C4-2B (cell line): ENCODE results near the gene HOXA5.

Source experiments
- H3K27ac ChIP-seq: fragments of 450-650 bp; 2 replicates; pipeline ENCODE4 v1.5.1; 2017
- ZFX ChIP-seq: fragments of 450-650 bp; IDR thresholded peaks from 2 replicates; pipeline ENCODE4 v1.6.1; 2017
- TF ChIP-seq, protein P1 (sequence below): fragments of 450-650 bp; conservative IDR thresholded peaks from 2 replicates; pipeline ENCODE4 v1.5.1; 2017; ENCODE audit warnings: mild to moderate bottlenecking

Gene HOXA5

DNA sequence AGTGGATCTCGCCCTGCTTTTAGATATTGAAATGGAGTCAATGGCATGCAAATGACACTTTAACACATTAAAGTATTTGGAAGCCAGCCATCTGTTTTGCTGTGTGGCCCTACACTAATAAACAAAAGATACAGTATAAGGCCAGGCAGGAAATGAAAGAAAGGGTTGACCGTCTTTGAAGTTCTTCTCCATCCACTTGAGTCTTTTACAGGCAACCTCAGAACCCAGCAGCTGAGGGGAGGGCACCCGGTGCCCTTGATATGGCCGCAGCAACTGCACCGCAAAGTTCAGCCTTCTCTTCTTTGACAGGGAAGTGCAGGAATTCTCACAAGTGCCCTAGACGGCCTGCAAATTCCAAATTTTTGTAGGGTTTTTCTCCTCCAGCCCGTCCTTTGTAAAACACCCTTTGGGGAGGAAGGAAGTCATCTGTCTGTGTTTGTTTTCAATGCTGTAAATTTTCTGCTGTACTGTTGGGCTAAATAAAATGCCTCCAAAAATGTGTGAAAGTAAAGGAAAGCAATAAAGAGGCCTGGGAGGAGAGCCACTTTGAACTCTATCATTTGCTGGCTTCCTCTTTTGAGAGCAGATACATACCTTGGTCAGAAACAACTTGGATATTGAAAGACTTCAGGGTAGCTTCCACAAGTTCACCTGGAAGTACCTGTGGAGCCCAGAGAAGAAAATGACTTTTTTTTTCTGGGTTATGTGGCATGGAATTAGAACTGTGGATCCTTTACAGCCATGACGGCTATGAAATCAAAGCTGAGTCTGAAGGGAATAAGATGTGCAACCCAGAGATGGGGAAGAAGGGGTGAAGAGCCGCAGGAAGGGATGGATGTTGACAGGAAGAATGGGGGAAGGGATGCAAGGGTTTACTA, 51.3 kb downstream of the HOXA5 start:
- H3K27ac ChIP-seq: no peak overlapping the region
- TF ChIP-seq ZFX: no peak
- TF ChIP-seq, protein P1, sequence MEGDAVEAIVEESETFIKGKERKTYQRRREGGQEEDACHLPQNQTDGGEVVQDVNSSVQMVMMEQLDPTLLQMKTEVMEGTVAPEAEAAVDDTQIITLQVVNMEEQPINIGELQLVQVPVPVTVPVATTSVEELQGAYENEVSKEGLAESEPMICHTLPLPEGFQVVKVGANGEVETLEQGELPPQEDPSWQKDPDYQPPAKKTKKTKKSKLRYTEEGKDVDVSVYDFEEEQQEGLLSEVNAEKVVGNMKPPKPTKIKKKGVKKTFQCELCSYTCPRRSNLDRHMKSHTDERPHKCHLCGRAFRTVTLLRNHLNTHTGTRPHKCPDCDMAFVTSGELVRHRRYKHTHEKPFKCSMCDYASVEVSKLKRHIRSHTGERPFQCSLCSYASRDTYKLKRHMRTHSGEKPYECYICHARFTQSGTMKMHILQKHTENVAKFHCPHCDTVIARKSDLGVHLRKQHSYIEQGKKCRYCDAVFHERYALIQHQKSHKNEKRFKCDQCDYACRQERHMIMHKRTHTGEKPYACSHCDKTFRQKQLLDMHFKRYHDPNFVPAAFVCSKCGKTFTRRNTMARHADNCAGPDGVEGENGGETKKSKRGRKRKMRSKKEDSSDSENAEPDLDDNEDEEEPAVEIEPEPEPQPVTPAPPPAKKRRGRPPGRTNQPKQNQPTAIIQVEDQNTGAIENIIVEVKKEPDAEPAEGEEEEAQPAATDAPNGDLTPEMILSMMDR: no peak

DNA sequence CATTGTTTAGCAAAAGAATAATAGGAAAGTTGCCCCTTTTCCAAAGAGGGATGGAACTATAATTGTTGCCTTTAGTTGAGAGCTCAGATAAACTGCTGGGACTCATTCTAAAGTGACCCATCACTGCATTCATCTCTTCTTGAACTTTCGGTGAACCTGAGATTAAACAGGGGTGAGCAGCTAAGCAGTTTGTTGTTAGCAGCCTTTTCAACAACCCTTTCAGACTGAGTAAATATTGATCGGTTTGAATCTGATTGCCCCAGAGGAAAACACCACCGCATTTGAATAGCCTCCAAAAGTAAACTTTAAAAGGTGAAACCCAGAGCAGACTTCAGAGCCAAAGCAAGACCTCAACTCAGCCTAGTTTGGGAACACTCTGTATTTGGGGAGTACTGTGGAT, 52.4 kb downstream of the HOXA5 start:
- no peak overlapping the region for H3K27ac ChIP-seq
- TF ChIP-seq ZFX: no peak
- TF ChIP-seq, protein P1: no peak
